Activated effector memory CD4-positive, alpha-beta T cell treated with anti-CD3 and anti-CD28 coated beads, Interleukin-2, amount 50 U/mL, for 16 hours (primary cell): ENCODE data around the gene ACTL7A.
"Not testable (repeated sequence)": the region's sequence is repeated elsewhere in the genome, so short reads cannot be mapped to it uniquely, and the experiment has no call there.

Experiments
- DNase-seq: peaks from one replicate; pipeline ENCODE4 v3.0.0-alpha.2; 2020

The ACTL7A gene

GRCh38 chr9:108882052-108882888, 20.2 kb downstream of the ACTL7A start:
- DNase-seq = no peak

GRCh38 chr9:108883085-108883484, 21.0 kb downstream of the ACTL7A start:
- no peak for DNase-seq

GRCh38 chr9:108884701-108885100, 22.6 kb downstream of the ACTL7A start:
- no peak for DNase-seq

- no peak for DNase-seq
These were observed 23.7 kb downstream of the ACTL7A start for GRCh38 chr9:108885643-108886348.

- DNase-seq = not testable (repeated sequence)
These were observed 24.7 kb downstream of the ACTL7A start for GRCh38 chr9:108886594-108887271.

- DNase-seq = no peak
These were observed 27.6 kb downstream of the ACTL7A start for GRCh38 chr9:108889649-108890067.

- no peak for DNase-seq
These were observed 32.3 kb downstream of the ACTL7A start for GRCh38 chr9:108894225-108894997.

GRCh38 chr9:108897324-108898096, 35.4 kb downstream of the ACTL7A start:
- no peak for DNase-seq

- DNase-seq = not testable (repeated sequence)
These were observed 37.1 kb downstream of the ACTL7A start for GRCh38 chr9:108899023-108899695.

GRCh38 chr9:108900176-108900575, 38.1 kb downstream of the ACTL7A start:
- DNase-seq = no peak

GRCh38 chr9:108903420-108904103, 41.5 kb downstream of the ACTL7A start:
- DNase-seq = no peak

GRCh38 chr9:108904161-108904560, 42.1 kb downstream of the ACTL7A start:
- DNase-seq = no peak

- DNase-seq = no peak
These were observed 43.4 kb downstream of the ACTL7A start for GRCh38 chr9:108905494-108905893.

GRCh38 chr9:108910402-108910801, 48.3 kb downstream of the ACTL7A start:
- no peak for DNase-seq

- DNase-seq = no peak
These were observed 48.8 kb downstream of the ACTL7A start for GRCh38 chr9:108910914-108911313.

GRCh38 chr9:108911820-108912219, 49.8 kb downstream of the ACTL7A start:
- DNase-seq = no peak
